GM12872 (cell line): ENCODE measurements around the gene TMEM14A.

Experiments used
- CTCF ChIP-seq: IDR thresholded peaks from 3 replicates; pipeline ENCODE4 v1.5.1; 2011; ENCODE audit warnings: low read depth, mild to moderate bottlenecking, low read length, moderate library complexity; ENCODE audit not compliant: insufficient read depth

TMEM14A gene

GRCh38 chr6:52670502-52671409, at the start of gene TMEM14A:
Gene TMEM14A, plus strand, starts transcription at chr6:52671113. Its CDS starts 5,990 bp downstream, at chr6:52677103.
- TF ChIP-seq CTCF, result no peak

- no peak for TF ChIP-seq CTCF
These were observed 49.3 kb upstream of the TMEM14A start for GRCh38 chr6:52621631-52622030.

- no peak for TF ChIP-seq CTCF
These were observed 48.1 kb upstream of the TMEM14A start for GRCh38 chr6:52622810-52623209.

- TF ChIP-seq CTCF, result no peak
These were observed 38.9 kb upstream of the TMEM14A start for GRCh38 chr6:52632011-52632410.

GRCh38 chr6:52634211-52634610, 36.7 kb upstream of the TMEM14A start:
- TF ChIP-seq CTCF, result no peak

GRCh38 chr6:52635049-52635577, 35.8 kb upstream of the TMEM14A start:
- TF ChIP-seq CTCF, result no peak

- TF ChIP-seq CTCF, result no peak
These were observed 34.1 kb upstream of the TMEM14A start for GRCh38 chr6:52636830-52637229.
